Measurements from ENCODE around the gene SSX5.
"Not testable (repeated sequence)": the region's sequence is repeated elsewhere in the genome, so short reads cannot be mapped to it uniquely, and the experiment has no call there.

The SSX5 gene

GRCh38 chrX:48196745-48197201 is at the start of gene SSX5:
SSX5 (minus strand) TSS chrX:48196795; CDS start chrX:48195358, 1,437 bp downstream.
- no peak for DNase-seq (ENCODE audit: low read depth in 3 of 3)

DNA sequence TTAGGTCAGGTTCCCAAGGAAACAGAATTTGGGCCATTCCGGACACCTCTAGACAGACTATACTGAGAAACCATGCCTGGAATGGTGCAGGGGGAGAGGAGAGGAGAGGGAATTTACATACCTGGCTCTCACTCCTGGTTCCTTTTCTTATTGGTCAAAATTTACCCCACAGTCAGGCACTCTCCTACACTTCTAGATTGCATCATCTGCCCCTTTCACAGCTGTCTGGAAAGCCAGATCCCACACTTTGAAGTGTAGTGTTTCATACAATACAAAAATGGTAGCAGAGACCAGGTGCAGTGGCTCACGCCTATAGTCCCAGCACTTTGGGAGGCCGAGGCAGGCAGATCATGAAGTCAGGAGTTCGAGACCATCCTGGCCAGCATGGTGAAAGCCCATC is 27.6 kb upstream of the SSX5 start:
- DNase-seq (ENCODE audit: low read depth in 3 of 3), result not testable (repeated sequence)

DNA sequence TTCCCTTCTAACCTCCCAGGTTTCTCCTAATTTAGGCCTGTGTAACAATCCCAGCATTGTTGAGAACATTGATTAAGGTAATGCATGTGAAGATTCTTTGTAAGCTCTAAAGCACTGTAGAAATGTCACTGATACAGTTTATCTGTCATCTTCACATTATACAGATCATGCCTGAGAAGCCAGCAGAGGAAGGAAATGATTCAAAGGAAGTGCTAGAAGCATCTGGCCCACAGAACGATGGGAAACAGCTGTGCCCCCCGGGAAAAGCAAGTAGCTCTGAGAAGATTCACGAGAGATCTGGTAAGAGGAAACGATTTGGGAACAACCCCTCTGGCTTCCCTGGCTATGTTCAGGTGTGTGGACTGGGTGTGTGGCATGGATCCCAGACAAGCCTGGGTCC is 17.7 kb upstream of the SSX5 start:
- not testable (repeated sequence) for DNase-seq (ENCODE audit: low read depth in 3 of 3)

DNA sequence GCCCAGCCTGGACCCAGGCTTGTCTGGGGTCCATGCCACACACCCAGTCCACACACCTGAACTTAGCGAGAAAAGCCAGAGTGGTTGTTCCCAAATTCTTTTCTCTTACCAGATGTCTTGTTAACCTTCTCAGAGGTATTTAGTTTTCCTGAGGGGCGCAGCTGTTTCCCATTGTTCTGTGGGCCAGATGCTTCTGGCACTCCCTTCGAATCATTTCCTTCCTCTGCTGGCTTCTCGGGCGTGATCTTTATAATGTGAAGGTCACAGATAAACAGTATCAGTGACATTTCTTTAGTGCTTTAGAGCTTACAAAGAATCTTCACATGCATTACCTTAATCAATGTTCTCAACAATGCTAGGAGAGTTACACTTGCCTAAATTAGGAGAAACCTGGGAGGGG is 6.6 kb downstream of the SSX5 start:
- not testable (repeated sequence) for DNase-seq (ENCODE audit: low read depth in 3 of 3)

DNA sequence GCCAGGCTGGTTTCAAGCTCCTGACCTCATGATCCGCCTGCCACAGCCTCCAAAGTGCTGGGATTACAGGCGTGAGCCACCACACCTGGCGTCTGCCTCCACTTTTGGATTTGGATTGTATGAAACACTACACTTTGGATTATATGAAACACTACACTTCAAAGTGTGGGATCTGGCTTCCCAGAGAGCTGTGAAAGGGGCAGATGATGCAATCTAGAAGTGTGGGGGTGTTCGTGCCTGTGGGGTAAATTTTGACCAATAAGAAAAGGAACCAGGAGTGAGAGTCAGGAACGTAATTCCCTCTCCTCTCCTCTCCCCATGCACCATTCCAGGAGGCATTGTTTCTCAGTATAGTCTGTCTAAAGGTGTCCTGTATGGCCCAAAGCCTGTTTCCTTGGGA is 14.7 kb downstream of the SSX5 start:
- not testable (repeated sequence) for DNase-seq (ENCODE audit: low read depth in 3 of 3)

- DNase-seq (ENCODE audit: low read depth in 3 of 3), result no peak
Observed at GRCh38 chrX:48180811-48181210, 15.8 kb downstream of the SSX5 start.

DNA sequence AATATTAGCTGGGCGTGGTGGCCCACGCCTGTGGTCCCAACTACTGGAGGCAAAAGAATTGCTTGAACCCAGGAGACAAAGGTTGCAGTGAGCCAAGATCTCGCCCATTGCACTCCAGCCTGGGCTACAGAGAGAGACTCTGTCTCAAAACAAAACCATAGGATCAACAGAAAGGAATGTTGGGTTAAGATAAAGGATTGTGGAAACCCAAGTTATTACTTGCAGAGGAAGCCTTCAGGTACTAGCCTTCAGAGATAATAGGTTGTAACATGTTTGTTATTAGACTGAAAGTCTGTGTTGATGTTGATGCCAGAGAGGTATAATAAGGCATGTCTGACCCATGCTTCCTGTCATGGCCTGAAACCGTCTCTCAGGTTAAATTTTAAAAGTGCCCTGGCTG is 16.9 kb downstream of the SSX5 start:
- DNase-seq (ENCODE audit: low read depth in 3 of 3), result no peak

GRCh38 chrX:48166322-48166721 is 30.3 kb downstream of the SSX5 start:
- DNase-seq (ENCODE audit: low read depth in 3 of 3), result not testable (repeated sequence)

- DNase-seq (ENCODE audit: low read depth in 3 of 3), result no peak
Observed at GRCh38 chrX:48165241-48165640, 31.4 kb downstream of the SSX5 start.

GRCh38 chrX:48156014-48156413 is 40.6 kb downstream of the SSX5 start:
- no peak for DNase-seq (ENCODE audit: low read depth in 3 of 3)

DNA sequence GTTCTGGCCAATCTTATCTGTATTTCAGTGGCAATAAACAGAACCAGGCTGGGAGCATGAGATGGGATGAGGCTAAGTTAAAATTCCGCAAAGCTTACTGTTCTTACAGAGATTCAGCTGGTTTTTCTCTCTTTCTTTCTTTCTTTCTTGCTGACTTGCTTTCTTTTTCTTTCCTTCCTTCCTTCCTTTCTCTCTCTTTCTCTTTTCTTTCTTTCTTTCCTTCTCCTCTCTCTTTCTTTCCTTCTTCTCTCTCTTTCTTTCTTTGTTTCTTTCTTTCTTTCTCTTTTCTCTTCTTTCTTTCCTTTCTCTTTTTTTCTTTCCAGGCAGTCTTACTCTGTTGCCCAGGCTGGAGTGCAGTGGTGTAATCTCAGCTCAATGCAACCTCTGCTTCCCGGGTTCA is 41.8 kb downstream of the SSX5 start:
- no peak for DNase-seq (ENCODE audit: low read depth in 3 of 3)

- no peak for DNase-seq (ENCODE audit: low read depth in 3 of 3)
Observed at GRCh38 chrX:48153769-48154168, 42.8 kb downstream of the SSX5 start.

GRCh38 chrX:48142697-48143096 is 53.9 kb downstream of the SSX5 start:
- peak in 2 of 3 experiments; percentile 4 to 5 for DNase-seq (ENCODE audit: low read depth in 3 of 3)

- DNase-seq (ENCODE audit: low read depth in 3 of 3), result not testable (repeated sequence)
Observed at GRCh38 chrX:48141810-48142508, 54.6 kb downstream of the SSX5 start.

- not testable (repeated sequence) for DNase-seq (ENCODE audit: low read depth in 3 of 3)
Observed at GRCh38 chrX:48139076-48139475, 57.5 kb downstream of the SSX5 start.

All from stimulated activated CD4-positive, alpha-beta T cell treated with anti-CD3 and anti-CD28 coated beads, TNF-alpha, amount 100 ng/mL, for 4 hours (primary cell).